Iris pigment epithelial cell (primary cell): ENCODE data around the gene IFNG.
A peak's percentile ranks its signal among the peaks of the same experiment; 100 is the strongest.
"Not testable (repeated sequence)": the region's sequence is repeated elsewhere in the genome, so short reads cannot be mapped to it uniquely, and the experiment has no call there.

Source experiments
- DNase-seq: peaks from one replicate; pipeline ENCODE4 v3.0.0-alpha.2; 2011; ENCODE audit warnings: low read depth

The IFNG gene

DNA sequence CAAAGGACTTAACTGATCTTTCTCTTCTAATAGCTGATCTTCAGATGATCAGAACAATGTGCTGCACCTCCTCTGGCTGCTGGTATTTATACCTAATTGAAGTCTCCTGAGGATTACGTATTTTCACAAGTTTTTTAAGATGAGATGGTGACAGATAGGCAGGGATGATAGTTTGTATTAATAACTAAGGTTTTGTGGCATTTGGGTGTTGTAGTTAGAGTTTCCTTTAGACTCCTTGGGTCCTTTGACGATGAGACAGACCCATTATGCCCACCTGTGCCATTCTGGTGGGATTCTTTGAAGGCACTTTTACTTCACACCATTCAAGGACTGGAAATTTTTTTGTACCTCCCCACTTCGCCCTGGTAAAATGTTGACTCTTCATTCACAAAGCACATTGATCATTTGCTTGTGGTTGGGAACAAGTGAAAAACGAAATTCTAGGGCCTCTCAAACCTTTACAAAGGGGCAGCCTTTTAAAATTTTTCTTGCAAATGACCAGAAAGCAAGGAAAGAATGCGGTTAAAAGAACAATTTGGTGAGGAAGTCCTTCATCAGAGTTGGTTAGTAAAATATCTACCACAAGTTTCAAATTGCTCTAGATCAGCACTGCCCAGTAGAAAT lies at the start of gene IFNG:
Gene IFNG (minus strand): TSS at position 60 of the 624 bp plus-strand sequence. CDS start 125 bp downstream, outside the sequence.
- DNase-seq: no peak

- not testable (repeated sequence) for DNase-seq
Observed at GRCh38 chr12:68209048-68209728, 49.6 kb upstream of the IFNG start.

GRCh38 chr12:68207276-68207675 lies 47.7 kb upstream of the IFNG start:
- no peak for DNase-seq

DNA sequence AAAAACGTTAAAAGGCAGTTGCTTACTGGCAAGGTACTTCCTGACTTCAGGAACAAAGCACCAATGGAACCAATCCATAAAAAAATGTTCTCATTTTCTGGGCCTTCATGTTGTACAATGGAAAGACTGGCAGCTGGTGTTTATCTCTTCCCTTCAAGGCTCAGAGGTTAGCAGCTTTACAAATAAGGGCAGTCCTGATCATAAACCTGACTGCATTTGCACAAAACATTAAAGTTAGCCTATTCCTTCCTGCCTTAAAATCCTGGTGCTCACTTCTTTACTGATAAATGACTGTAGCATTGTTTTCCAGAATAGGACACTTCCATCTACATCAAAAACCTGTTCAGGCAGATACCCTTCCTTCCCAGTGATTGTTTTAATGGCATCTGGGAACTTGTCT lies 46.9 kb upstream of the IFNG start:
- DNase-seq: no peak

DNA sequence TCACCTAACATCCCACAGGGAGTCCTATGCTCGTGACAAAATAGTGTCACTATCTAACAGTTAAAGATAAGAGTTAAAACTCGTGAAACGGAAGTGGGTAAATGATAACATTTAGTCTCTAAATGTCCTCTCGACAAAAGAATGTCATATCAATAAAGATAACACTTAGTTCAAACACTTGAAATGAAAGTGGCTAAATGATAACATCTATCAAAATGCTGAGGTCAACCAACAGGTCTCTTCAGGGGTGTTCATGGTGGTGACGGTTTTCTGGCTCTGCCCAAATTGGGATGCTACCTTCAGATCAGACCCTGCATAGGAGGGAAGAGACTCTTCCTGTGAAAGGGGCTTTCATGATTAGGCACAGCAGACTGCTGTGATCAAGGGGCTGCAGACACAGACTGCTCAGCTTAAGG lies 43.9 kb upstream of the IFNG start:
- no peak for DNase-seq

DNA sequence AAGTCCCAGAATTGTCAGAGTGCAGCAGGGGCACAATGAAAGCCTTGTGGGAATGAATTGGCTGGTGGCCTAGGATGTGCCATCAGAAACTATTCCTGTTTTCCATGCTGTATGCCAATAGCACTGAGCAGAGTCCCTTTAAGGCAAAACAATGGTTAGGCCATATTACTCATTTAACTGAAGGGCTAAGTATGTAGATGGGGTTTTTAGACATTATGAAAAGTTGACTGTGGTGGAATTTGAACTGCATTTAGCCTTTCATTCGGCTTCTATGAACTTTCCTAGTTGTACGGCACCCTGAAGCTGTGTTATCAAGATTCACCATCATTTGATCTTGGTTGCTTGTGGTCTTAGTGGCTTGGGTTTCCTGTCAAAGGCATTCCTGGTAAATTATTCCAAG lies 41.3 kb upstream of the IFNG start:
- DNase-seq: peak; percentile 79

DNA sequence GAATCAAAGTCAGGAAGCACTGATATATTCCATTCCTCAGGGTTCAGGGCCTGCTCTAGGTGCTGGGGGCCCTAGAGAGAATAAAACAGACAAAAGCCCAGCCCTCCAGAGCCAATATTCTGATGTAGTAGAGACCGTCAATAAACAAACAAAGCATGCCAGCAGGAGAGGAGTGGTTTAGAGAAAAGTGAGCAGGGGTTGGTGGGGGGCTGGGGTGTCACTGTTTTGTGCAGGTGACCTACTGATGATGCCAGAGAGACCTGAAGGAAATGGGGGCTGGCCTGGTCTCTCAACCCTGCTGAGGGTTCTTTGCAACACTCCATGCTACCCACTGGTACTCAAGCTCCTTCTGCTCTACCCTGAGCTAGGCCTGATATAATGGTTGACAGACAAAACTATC lies 39.6 kb upstream of the IFNG start:
- no peak for DNase-seq

DNA sequence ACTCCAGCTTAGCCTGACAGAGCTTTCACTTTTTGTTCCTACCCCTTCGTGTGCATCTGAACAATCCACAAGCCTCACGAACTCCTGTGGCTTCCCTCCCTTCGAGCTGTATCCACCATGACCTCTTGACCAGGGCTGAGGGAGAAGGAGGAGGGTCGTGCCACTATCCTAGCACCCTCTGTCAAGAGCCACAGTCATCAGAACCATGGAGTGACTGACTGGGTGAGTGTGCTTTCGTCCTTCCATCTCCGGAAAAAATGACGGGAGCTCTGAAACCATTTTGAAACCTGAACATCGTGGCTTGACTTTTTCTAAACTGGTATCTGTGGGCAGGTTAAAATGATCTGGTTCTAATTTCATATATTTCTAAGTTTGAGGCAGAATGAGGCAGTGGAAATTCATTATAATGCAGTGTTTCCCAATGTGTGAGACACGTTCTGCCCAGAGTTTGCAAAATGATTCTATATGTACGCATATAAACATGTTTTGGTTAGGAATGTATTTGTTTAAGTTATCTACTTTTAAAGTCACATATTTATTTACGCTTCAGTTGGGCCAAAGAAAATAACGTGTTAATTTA lies 39.1 kb upstream of the IFNG start:
- no peak for DNase-seq

GRCh38 chr12:68190301-68190700 lies 30.8 kb upstream of the IFNG start:
- no peak for DNase-seq

GRCh38 chr12:68189821-68190242 lies 30.3 kb upstream of the IFNG start:
- peak; percentile 76 for DNase-seq

- DNase-seq: no peak
Observed at GRCh38 chr12:68185598-68185997, 26.1 kb upstream of the IFNG start.

- DNase-seq: peak; percentile 63
Observed at GRCh38 chr12:68180792-68181744, 21.5 kb upstream of the IFNG start.

DNA sequence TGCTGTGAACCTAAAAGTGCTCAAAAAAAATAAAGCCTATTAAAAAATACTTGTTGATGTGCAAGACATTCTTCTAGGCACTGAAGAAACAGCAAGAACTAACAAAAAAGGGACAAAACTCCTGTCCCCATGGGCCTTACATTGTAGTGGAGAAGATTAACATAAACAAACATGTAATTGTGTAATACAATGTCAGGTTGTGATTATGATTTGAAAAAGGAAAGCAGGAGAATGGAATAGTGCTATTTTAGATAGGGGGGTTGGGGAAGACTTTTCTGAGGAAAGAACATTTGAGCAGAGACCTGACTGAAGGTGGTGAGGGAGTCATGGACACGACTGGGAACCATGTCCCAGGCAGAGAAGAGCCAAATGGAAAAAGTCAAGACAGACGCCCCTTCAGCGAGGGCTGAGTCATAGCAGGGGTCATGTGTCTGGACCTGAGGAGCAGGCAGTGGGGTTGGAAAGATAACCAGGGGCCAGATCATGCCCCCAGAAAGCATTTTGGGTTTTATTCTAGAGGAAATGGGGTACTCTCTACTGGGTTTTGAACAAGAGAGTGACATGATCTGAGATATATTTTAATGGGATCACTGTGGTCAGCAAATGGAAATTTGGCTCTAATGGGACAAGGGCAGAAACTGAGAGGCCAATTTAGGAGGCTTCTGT lies 19.4 kb upstream of the IFNG start:
- no peak for DNase-seq

DNA sequence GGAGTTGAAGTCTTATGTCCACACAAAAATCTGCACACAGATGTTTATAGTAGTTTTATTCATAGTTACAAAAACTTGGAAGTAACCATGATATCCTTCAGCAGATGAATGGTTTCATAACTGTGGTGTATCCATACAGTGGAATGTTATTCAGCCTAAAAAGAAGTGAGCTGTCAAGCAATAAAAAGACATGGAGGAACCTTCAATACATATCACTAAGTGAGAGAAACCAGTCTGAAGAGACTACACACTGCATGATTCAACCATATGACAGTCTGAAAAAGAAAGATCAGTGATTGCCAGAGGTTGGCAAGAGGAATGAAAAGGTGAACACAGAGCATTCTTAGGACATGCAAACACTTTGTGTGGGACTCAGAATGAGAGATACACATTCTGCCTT lies 18.6 kb upstream of the IFNG start:
- DNase-seq: no peak

DNA sequence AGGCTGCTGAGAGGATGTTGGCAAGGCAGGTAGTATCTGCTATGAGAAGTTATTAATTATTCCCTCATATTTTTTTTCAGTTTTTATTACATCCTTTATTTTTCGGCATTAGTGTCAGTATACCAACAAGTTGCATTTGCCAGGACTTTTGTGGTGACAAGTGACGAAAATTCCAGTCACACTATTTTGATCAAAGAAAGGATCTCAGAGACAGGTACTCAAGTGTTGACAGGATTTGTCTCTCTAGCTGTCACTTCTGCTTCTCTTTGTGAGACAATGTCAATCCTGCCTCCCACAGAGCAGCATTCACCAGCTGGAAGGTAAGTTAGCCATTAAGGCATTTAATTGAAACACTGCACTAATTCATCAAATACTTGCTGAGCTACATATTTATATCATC lies 18.0 kb upstream of the IFNG start:
- DNase-seq: no peak

DNA sequence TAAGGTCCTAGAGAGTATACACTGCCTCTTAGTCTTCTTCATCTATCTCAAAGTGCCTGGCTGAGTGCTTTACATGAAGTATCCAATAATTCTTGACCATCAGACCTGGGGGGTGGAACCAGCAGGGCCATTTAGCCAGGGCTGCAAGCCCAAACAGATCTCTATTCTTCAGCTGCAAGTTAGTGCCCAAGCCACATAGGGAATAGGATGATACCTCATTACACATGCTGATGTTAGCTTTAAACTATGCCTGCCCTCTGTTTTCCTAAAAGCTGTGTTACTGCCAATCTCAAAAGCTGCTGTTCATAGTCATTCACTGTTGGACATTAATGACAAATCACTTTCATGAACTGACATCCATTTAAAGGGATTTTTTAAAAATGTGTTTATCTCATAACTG lies 16.7 kb upstream of the IFNG start:
- no peak for DNase-seq

GRCh38 chr12:68175557-68176061 lies 16.1 kb upstream of the IFNG start:
- no peak for DNase-seq

- DNase-seq: not testable (repeated sequence)
Observed at GRCh38 chr12:68174761-68175160, 15.2 kb upstream of the IFNG start.

DNA sequence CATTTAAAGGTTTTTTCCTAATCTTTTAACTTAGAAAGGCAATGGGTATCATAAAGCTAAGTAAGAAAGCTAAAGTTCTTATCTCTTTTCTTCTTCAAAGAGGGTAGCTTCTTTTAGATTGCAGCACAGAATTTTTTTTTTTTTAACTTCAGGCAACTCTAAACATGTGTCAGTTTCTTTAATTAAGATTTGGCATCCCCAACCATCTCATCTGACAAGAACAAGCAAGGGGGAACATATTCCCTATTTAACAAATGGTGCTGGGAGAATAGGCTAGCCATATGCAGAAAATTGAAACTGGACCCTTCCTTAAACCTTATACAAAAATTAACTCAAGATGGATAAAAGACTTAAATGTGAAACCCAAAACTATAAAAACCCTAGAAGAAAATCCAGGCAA lies 14.3 kb upstream of the IFNG start:
- DNase-seq: no peak

DNA sequence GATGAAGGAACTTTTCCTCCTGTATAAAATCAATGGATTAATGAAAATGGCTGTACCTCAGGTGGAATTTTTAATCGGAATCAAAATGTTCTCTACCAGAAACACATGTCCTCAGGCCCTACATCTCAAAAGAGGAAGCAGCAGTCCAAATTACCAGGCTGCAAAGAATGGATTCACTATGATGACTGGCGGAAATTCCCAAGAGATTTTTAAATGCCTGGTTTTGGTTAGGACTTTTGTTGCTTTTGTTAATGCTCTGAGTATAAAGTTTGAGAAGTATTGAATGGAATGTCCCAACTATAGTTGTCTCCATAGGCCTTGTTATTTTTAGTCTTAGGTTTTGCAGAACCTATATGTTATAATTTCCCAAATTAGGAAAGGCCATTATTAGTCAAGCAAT lies 11.2 kb upstream of the IFNG start:
- no peak for DNase-seq

- DNase-seq: no peak
Observed at GRCh38 chr12:68169213-68169889, 9.8 kb upstream of the IFNG start.
